ENCODE results near the gene VSTM4. TPM values are rescaled to one million over a fixed set of nuclear protein-coding genes. Genes with fewer than 3 reads are reported as not detected.

VSTM4 gene
- polyA plus RNA-seq, 1 experiment: 4.4 TPM

- H3K27me3 ChIP-seq (ENCODE audit: control insufficient read depth, insufficient read depth, low read length): no peaks in the 10 kb centered on the region
- CTCF ChIA-PET: no interaction called here
- POLR2A ChIA-PET: no interaction called here
- no peak overlapping the region for H3K4me3 ChIP-seq (ENCODE audit: low read depth, low read length)
- TF ChIP-seq CTCF (IDR thresholded peaks at IDR 0.05; ENCODE audit: insufficient read depth, low read depth, low read length): no peak
- no peaks in the 10 kb centered on the region for H3K36me3 ChIP-seq (ENCODE audit: control insufficient read depth, insufficient read depth, low read length)
- DNase-seq (ENCODE audit: low read depth): no peak
These were observed 41.9 kb upstream of the VSTM4 start for GRCh38 chr10:49157229-49157628.

GRCh38 chr10:49154641-49155040, 39.3 kb upstream of the VSTM4 start:
- no peak for DNase-seq (ENCODE audit: low read depth)
- Histone ChIP-seq H3K27me3 (ENCODE audit: control insufficient read depth, insufficient read depth, low read length) (no peaks in the 10 kb centered on the region), H3K4me3 (ENCODE audit: low read depth, low read length) (no peak overlapping the region), H3K36me3 (ENCODE audit: control insufficient read depth, insufficient read depth, low read length) (no peaks in the 10 kb centered on the region)
- ChIA-PET CTCF (no interaction called here), POLR2A (no interaction called here)
- TF ChIP-seq CTCF (IDR thresholded peaks at IDR 0.05; ENCODE audit: insufficient read depth, low read depth, low read length): no peak

- Histone ChIP-seq H3K27me3 (ENCODE audit: control insufficient read depth, insufficient read depth, low read length) (no peaks in the 10 kb centered on the region), H3K4me3 (ENCODE audit: low read depth, low read length) (no peak overlapping the region), H3K36me3 (ENCODE audit: control insufficient read depth, insufficient read depth, low read length) (no peaks in the 10 kb centered on the region)
- ChIA-PET CTCF (no interaction called here), POLR2A (no interaction called here)
- DNase-seq (ENCODE audit: low read depth): no peak
- no peak for TF ChIP-seq CTCF (IDR thresholded peaks at IDR 0.05; ENCODE audit: insufficient read depth, low read depth, low read length)
These were observed 38.6 kb upstream of the VSTM4 start for GRCh38 chr10:49153971-49154370.

- CTCF ChIA-PET: interaction anchor here (1.0 to 1.2 kb wide), 2 partner anchors 8 to 495 kb away, joined by 4 to 6 read pairs; no protein-coding TSS in a partner anchor
- no peaks in the 10 kb centered on the region for H3K36me3 ChIP-seq (ENCODE audit: control insufficient read depth, insufficient read depth, low read length)
- H3K27me3 ChIP-seq (ENCODE audit: control insufficient read depth, insufficient read depth, low read length): no peaks in the 10 kb centered on the region
- POLR2A ChIA-PET: no interaction called here
- no peak overlapping the region for H3K4me3 ChIP-seq (ENCODE audit: low read depth, low read length)
- no peak for TF ChIP-seq CTCF (IDR thresholded peaks at IDR 0.05; ENCODE audit: insufficient read depth, low read depth, low read length)
- no peak for DNase-seq (ENCODE audit: low read depth)
These were observed 37.8 kb upstream of the VSTM4 start for GRCh38 chr10:49153115-49153514.

GRCh38 chr10:49152663-49153062, 37.3 kb upstream of the VSTM4 start:
- DNase-seq (ENCODE audit: low read depth): no peak
- H3K4me3 ChIP-seq (ENCODE audit: low read depth, low read length): no peak overlapping the region
- POLR2A ChIA-PET: no interaction called here
- H3K36me3 ChIP-seq (ENCODE audit: control insufficient read depth, insufficient read depth, low read length): no peaks in the 10 kb centered on the region
- no peak for TF ChIP-seq CTCF (IDR thresholded peaks at IDR 0.05; ENCODE audit: insufficient read depth, low read depth, low read length)
- CTCF ChIA-PET: interaction anchor here (1.0 to 1.2 kb wide), 2 partner anchors 9 to 494 kb away, joined by 4 to 6 read pairs; no protein-coding TSS in a partner anchor
- no peaks in the 10 kb centered on the region for H3K27me3 ChIP-seq (ENCODE audit: control insufficient read depth, insufficient read depth, low read length)
